ENCODE data around the gene APMAP. TPM values are rescaled to one million over a fixed set of nuclear protein-coding genes. Genes with fewer than 3 reads are reported as not detected.

The APMAP gene
- total RNA-seq, 1 experiment from 2014 or later = 77.7 TPM

DNA sequence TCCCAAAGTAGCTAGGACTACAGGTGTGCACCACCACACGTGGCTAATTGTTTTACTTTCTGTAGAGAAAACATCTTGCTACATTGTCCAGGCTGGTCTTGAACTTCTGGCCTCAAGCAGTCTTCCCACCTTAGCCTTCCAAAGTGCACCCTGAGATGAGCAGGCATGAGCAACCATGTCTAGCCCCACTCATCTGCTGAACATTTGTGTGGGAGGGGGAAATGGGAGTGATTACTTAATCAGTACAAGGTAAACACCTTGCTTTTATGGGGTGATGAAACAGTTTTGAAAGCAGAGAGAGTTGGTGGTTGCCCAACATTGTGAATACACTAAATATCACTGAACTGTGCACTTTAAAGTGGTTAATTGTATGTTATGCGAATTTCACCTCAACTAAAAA lies 5.3 kb downstream of the APMAP start:
- DNase-seq (ENCODE audit: low read depth) = no peak

DNA sequence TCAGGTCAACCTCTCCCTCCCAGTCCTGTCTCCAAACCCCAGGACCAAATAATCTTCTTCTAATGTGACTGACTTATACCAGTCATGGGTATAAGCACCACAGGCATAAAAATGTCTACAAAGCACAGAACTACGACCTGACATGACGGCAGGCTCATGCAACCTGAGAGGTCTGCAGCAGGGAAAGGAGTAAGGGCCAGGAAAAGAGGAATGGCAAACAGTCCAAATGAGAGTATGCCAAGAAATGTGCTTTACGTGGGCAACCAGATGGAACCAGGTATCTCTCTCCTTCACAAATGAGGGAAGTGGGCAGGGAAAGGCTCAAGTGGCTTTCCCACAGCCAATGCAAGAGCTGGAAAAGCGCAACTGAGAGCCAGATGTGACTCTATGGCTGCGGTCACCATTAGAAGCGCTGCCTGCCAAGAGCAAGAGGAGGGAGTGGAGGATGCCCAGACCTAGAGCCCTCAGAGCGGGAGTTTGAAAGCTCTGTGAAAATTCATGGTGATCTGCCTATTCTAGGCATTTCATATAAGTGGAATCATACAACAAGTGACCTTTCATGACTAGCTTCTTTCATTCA lies 6.0 kb downstream of the APMAP start:
- no peak for DNase-seq (ENCODE audit: low read depth)

- DNase-seq (ENCODE audit: low read depth) = no peak
Observed at GRCh38 chr20:24985802-24986201, 6.7 kb downstream of the APMAP start.

- DNase-seq (ENCODE audit: low read depth) = no peak
Observed at GRCh38 chr20:24984961-24985640, 7.5 kb downstream of the APMAP start.

GRCh38 chr20:24983896-24984295 lies 8.7 kb downstream of the APMAP start:
- DNase-seq (ENCODE audit: low read depth) = no peak

DNA sequence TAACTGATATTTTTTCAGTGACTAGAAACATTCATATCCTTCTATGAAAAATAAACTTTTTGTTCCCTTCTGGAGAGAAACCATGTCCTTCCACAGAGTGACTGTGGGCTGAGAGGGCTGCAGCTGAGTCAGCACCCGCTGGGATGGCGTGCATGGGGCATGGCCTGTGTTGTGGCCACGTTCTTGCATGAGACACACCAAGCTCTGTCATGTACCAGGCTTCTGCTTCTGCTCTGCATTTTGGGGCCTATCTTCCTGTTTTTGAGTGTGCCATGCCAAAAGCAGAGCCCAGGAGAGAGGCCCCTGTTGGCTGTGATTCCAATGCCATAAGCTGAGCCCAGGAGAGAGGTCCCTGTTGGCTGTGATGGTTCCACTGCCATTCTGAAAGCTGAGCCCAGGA lies 10.8 kb downstream of the APMAP start:
- DNase-seq (ENCODE audit: low read depth) = no peak

DNA sequence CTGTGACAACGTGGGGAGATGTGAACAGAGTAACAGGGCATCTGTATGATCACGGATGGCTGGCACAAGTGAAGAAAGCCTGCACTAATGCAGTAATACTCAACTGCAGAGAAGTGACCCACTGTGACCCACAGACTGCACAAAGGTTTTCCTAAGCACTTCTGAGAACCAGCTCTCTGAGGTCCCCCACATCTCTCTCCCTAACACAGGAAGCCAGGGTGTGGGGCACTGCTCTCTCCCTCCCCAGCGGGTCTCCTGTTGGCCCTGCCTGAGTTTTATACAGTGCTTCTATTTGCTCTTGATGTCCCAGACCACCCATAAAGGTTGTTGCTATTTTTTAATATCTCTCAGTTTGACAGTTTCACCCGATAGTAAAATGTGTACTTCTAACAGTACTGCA lies 11.3 kb downstream of the APMAP start:
- no peak for DNase-seq (ENCODE audit: low read depth)

DNA sequence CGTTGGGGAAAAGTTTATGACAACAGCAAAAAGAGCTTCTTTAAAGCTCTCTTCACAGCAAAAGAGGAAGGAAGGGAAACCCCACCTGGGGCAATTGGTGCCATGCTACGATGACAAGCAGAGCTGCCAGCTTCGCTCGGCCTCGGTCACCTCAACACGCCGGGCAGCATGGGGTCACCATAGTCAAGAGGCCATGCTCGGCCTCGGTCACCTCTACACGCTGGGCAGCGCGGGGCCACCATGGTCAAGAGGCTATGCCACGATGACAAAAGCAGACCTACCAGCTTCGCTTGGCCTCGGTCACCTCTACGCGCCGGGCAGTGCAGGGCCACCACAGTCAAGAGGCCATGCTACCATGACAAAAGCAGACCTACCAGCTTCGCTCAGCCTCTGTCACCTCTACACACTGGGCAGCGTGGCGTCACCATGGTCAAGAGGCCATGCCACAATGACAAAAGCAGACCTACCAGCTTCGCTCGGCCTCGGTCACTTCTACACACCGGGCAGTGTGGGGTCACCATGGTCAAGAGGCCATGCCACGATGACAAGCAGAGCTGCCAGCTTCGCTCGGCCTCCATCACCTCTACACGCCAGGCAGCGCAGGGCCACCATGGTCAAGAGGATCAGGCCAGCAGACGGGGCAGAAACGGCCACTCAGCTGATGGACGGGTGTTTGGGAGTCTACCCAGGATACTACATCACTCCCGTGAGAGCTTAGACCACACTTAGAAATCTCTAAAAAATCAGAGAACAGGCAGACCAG lies 12.1 kb downstream of the APMAP start:
- DNase-seq (ENCODE audit: low read depth) = no peak

GRCh38 chr20:24979036-24979960 lies 13.3 kb downstream of the APMAP start:
- DNase-seq (ENCODE audit: low read depth) = no peak

DNA sequence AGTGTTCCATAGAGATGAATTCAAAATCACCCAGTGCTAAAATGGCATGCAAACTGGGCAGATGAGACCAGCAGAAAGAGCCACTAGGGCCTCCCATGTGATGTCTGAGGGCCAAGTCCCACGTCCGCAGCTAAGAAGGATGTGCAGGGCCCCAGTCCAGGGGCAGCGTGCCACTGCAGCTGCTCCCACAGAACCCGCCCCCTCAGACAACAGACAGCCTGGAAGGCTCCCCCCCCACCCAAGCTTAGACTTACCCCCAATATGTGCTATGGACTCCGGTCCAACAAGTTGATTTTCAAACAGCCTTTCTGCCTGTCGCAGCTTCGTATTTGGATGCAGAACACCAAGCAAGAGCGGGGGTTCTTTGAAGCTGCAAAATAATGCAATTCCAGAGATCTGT lies 14.0 kb downstream of the APMAP start:
- DNase-seq (ENCODE audit: low read depth) = no peak

GRCh38 chr20:24977797-24978196 lies 14.8 kb downstream of the APMAP start:
- no peak for DNase-seq (ENCODE audit: low read depth)

DNA sequence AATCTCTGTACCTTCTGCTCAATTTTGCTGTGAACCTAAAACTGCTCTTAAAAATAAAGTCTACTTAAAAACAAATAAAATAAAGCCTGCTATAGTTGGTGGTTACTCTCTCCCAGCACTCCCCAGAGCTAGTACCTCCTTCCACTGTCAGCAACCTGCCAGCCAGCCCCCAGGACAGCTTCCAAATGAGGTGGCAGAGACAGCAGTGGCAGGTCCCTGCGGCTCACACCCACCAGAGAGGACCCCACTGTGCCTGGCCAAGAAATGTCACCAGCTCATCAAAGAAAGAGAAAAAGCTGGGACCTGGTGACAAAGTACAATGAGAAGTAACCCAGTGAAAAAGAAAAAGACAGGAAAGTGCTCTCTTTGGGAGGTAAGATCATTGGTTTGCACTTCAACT lies 15.2 kb downstream of the APMAP start:
- DNase-seq (ENCODE audit: low read depth) = no peak

DNA sequence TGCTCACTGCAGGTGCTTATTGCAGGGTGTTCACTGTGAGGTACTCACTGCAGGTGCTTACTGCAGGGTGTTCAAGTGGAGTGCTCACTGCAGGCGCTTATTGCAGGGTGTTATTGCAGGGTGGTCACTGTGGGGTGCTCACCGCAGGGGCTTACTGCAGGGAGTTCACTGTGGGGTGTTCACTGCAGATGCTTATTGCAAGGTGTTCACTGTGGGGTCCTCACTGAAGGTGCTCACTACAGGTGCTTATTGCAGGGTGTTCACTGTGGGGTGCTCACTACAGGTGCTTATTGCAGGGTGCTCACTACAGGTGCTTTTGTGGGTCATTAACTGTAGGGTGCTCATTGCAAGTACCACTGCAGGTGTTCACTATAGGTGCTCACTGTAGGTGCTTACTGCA lies 20.2 kb downstream of the APMAP start:
- no peak for DNase-seq (ENCODE audit: low read depth)

DNA sequence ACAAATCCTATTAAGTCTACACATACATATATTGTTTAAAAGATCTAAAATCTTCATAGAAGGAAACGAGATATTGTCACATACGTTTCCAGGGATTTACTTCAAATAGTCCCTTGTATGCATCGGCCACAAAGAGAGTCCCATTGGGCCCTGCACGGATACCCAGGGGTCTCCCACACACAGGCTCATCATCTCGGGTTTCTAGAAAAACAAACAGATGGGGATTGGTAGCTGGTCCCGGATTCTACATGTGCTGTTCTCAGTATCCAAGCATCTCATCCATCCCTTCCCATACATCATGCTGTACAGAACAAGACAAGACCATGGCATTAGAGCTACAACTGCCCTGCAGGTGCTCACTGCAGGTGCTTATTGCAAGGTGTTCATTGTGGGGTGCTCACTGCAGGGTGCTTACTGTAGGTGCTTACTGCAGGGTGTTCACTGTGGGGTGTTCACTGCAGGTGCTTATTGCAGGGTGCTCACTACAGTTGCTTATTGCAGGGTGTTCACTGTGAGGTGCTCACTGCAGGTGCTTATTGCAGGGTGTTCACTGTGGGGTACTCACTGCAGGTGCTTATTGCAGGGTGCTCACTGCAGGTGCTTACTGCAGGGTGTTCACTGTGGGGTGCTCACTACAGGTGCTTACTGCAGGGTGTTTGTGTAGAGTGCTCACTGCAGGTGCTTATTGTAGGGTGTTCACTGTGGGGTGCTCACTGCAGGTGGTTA lies 21.0 kb downstream of the APMAP start:
- DNase-seq (ENCODE audit: low read depth) = no peak

- DNase-seq (ENCODE audit: low read depth) = no peak
Observed at GRCh38 chr20:24970754-24971153, 21.8 kb downstream of the APMAP start.

DNA sequence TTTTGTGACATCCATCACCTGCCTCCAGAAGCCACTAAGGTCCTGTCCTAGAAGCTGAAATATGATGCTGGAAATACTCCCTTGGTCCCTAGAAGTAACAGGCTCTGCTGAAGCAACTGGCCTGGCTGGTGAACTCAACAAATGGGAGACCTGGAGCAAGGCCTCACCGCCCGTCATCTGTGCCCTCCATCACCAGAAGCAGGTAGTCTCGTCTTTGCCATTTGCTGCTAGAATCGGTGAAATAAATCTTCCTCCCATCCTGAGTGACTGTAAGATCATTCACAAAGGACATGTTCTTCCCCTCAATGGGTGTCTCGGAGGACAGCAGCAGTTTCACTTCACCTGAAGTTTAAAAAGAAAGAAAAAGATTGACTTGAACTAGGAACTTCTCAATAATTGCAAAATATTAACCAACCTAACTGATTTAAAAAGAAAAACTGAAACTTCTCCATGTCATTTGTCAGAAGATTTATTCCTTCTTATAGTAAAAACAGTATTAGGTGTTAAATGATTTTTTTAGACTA lies 22.5 kb downstream of the APMAP start:
- no peak for DNase-seq (ENCODE audit: low read depth)

- DNase-seq (ENCODE audit: low read depth) = no peak
Observed at GRCh38 chr20:24969186-24970029, 23.1 kb downstream of the APMAP start.

- DNase-seq (ENCODE audit: low read depth) = no peak
Observed at GRCh38 chr20:24968278-24968800, 24.2 kb downstream of the APMAP start.

DNA sequence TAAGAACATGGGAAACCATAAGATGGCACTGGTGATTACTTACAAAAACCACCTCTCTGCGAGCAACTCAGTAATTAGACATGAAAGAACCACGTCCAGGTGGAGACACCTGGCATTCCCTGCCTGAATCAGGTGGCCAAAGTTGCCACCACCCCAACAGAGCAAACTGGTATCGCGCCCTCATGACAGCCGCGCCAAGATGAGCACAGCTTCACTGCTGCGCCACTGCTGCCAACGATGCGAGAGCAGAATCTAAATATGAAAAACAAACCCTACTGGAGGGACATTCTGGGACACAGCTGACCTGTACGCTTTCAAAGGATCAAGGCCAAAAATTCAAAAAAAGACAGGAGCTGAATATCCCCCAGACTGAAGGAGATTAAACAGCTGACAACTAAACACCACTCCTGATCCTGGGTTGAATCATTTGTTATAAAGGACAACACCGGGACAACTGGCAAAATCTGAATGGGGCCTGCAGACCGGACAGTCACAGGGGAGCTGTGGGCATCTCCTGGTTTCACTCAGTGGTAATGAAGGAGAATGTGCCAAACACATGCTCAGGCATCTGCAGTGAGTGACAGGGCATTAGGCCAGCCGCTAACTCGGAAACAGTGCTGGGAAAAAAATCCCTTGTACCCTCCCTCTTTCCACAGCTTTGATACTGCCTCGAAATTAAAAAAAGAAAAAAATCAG lies 26.1 kb downstream of the APMAP start:
- DNase-seq (ENCODE audit: low read depth) = no peak
